A673 (cell line): ENCODE data around the gene CEBPB.

Experiments
- EZH2 ChIP-seq: fragments of 200-600 bp; sonication (generic); IDR thresholded peaks from 2 replicates; pipeline ENCODE4 v1.6.1; 2017; ENCODE audit warnings: borderline replicate concordance, low read depth, mild to moderate bottlenecking, mixed read lengths, antibody characterized with exemption, low read length; ENCODE audit not compliant: poor library complexity, severe bottlenecking
- TF ChIP-seq, protein P1 (sequence below): fragments of 300-800, 200-600 bp; sonication (generic); conservative IDR thresholded peaks from 2 replicates; pipeline ENCODE4 v1.5.1; 2017; ENCODE audit warnings: low read depth, mild to moderate bottlenecking, antibody characterized with exemption, low read length, moderate library complexity, mixed read lengths

DNA sequence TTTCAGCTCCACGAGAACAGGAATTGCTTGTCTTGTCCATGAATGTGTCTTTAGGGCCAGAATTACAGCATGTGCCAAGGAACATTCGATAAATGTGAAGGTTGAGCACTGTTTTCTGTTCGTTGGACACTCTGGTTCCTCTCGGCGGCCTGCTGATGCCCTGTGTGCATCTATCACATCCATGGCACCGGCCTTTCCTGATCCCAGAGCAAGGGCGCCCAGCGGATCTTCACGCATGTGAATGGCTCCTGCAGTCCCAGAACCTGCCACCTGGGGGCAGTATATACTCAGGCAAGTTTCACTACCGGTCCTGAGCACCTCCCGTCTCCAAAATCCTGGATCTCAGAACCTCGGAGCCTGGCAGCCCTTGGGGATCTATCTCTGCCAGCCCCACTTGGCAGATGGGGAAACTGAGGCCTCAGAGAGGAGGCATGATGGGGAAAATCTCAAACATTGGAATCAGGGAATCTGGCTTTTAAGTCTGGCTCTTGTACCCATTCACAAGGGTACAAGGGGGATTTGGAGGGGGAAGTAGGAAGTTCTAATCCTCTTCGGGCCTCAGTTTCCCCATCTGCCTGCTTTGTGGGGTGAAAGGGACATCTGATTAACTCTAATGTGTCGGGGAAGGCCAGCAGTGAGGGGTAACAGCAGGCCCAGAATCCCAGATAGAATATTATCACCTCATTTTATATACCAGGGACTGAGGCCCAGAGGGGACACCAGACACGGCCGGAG is 4.3 kb upstream of the CEBPB start:
- TF ChIP-seq, protein P1, sequence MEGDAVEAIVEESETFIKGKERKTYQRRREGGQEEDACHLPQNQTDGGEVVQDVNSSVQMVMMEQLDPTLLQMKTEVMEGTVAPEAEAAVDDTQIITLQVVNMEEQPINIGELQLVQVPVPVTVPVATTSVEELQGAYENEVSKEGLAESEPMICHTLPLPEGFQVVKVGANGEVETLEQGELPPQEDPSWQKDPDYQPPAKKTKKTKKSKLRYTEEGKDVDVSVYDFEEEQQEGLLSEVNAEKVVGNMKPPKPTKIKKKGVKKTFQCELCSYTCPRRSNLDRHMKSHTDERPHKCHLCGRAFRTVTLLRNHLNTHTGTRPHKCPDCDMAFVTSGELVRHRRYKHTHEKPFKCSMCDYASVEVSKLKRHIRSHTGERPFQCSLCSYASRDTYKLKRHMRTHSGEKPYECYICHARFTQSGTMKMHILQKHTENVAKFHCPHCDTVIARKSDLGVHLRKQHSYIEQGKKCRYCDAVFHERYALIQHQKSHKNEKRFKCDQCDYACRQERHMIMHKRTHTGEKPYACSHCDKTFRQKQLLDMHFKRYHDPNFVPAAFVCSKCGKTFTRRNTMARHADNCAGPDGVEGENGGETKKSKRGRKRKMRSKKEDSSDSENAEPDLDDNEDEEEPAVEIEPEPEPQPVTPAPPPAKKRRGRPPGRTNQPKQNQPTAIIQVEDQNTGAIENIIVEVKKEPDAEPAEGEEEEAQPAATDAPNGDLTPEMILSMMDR = peak; percentile 94
- no peak for TF ChIP-seq EZH2
